ENCODE results near the gene CIDEC. TPM values are rescaled to one million over a fixed set of nuclear protein-coding genes. Genes with fewer than 3 reads are reported as not detected.

CIDEC gene
- total and polyA plus RNA-seq, 2 of the 8 experiments (the other 6 are each of a cell fraction or from before 2014, with no cell fraction given): not detected

- peaks cover 0 to 2% (median 0%) of the 10 kb centered on the region in 4 experiments; a peak in 2 of 7 replicates for H3K4me1 ChIP-seq (replicated peaks in 1 of 4; ENCODE audit: control insufficient read depth in 3 of 4, insufficient read depth in 4 of 4, low read length in 3 of 4)
- no peak for DNase-seq (ENCODE audit: low read depth in 1 of 2, low spot score in 2 of 2)
- H4K91ac ChIP-seq (replicated peaks; ENCODE audit: insufficient read length, low read length): no peak overlapping the region
- H2BK5ac ChIP-seq (ENCODE audit: low read depth, low read length): no peak overlapping the region
- H3K14ac ChIP-seq (ENCODE audit: insufficient read length): no peak overlapping the region
- H3K36me3 ChIP-seq (ENCODE audit: control insufficient read depth in 2 of 4, insufficient read depth in 4 of 4, low read length in 3 of 4): no peaks in the 10 kb centered on the region
- H4K20me1 ChIP-seq (replicated peaks in 1 of 2; ENCODE audit: control insufficient read depth in 1 of 2, insufficient read depth in 2 of 2, low read length in 2 of 2): no peaks in the 10 kb centered on the region
- no peak overlapping the region for H3K4me2 ChIP-seq (ENCODE audit: insufficient read depth in 1 of 2, low read depth in 2 of 2, low read length in 2 of 2)
- no peaks in the 10 kb centered on the region for H3K79me2 ChIP-seq (ENCODE audit: control insufficient read depth in 1 of 2, insufficient read depth in 2 of 2, low read length in 2 of 2)
- no peak overlapping the region for H4K5ac ChIP-seq (ENCODE audit: insufficient read length, low read depth, low read length)
- H2BK15ac ChIP-seq (ENCODE audit: low read length): 0 out of 2 replicates have a peak overlapping the region, but pooled peaks have one; percentile 16
- ChIA-PET CTCF (ENCODE audit: partially characterized antibody) (interaction anchor here (0.9 to 9.1 kb wide), 4 partner anchors 16 to 113 kb away, joined by 3 to 76 read pairs (median 3); partner anchors contain the start of gene CRELD1), POLR2A (ENCODE audit: partially characterized antibody) (no interaction called here)
- no peak overlapping the region for H2BK120ac ChIP-seq (replicated peaks; ENCODE audit: low read depth, low read length)
- peaks cover 0 to 6% of the 10 kb centered on the region in 2 experiments; a peak in 2 of 4 replicates for H3K9me3 ChIP-seq (ENCODE audit: insufficient read depth in 2 of 2, low read depth in 1 of 2, low read length in 1 of 2)
- H3K9ac ChIP-seq (replicated peaks in 1 of 4; ENCODE audit: extremely low read depth in 1 of 4, low read depth in 3 of 4, low read length in 3 of 4): no peak overlapping the region; a peak in 1 of 7 replicates
- no peak overlapping the region for H3K4ac ChIP-seq (replicated peaks; ENCODE audit: insufficient read length, low read depth, low read length)
- H3K18ac ChIP-seq (ENCODE audit: extremely low read depth, low read length): no peak overlapping the region
- no peak overlapping the region for H3K56ac ChIP-seq (replicated peaks; ENCODE audit: insufficient read length, low read depth, low read length)
- no peaks in the 10 kb centered on the region for H3K79me1 ChIP-seq (ENCODE audit: low read depth, low read length)
- H2BK12ac ChIP-seq (ENCODE audit: low read depth, low read length): no peak overlapping the region; the same call in 1 of the 2 replicates
- H2BK20ac ChIP-seq (ENCODE audit: low read length): no peak overlapping the region
- H3K23ac ChIP-seq (ENCODE audit: insufficient read length): no peak overlapping the region
- no peak overlapping the region for H2AK5ac ChIP-seq (ENCODE audit: low read depth, low read length)
- H2AFZ ChIP-seq (ENCODE audit: low read length): no peak overlapping the region
- 83% methylated on average over 7 of the region's 7 CpGs; no CpG with 5 or more reads in 1 of the 2 experiments for WGBS, 2 experiments (ENCODE audit: extremely low coverage in 1 of 2, insufficient coverage in 1 of 2, insufficient read length in 1 of 2, insufficient replicate concordance in 2 of 2, low coverage in 1 of 2, low lambda C conversion rate in 2 of 2, missing lambda C conversion rate in 1 of 2)
- no peaks in the 10 kb centered on the region for H3K23me2 ChIP-seq (ENCODE audit: low read depth, low read length)
- H3K27ac ChIP-seq (ENCODE audit: low read depth, low read length): no peak overlapping the region
- H4K8ac ChIP-seq (ENCODE audit: extremely low read depth, insufficient read depth, low read length): no peak overlapping the region
- no peak overlapping the region for H3K4me3 ChIP-seq (ENCODE audit: extremely low read depth in 1 of 4, insufficient read depth in 2 of 4, low read depth in 3 of 4, low read length in 4 of 4)
- FAIRE-seq: no peak
- peaks cover 0 to 7% (median 4%) of the 10 kb centered on the region in 4 experiments; a peak in 5 of 7 replicates for H3K27me3 ChIP-seq (replicated peaks in 1 of 4; ENCODE audit: control insufficient read depth in 3 of 4, extremely low read depth in 1 of 4, insufficient read depth in 3 of 4, low read length in 3 of 4)
- TF ChIP-seq SP4 (IDR thresholded peaks at IDR 0.05; ENCODE audit: low read length) (no peak), JUN (IDR thresholded peaks at IDR 0.05; ENCODE audit: low read depth, low read length) (no peak), CHD2 (IDR thresholded peaks at IDR 0.05; ENCODE audit: low read length) (no peak), SAP30 (IDR thresholded peaks at IDR 0.05; ENCODE audit: insufficient read depth, insufficient replicate concordance, low read length) (no peak), SRF (IDR thresholded peaks at IDR 0.05; ENCODE audit: low read depth, low read length) (no peak), JUND (IDR thresholded peaks at IDR 0.05; ENCODE audit: low read length) (no peak), TAF7 (optimal IDR thresholded peaks at IDR 0.05; ENCODE audit: borderline replicate concordance, low read depth, low read length) (no peak), SIX5 (IDR thresholded peaks at IDR 0.05; ENCODE audit: low read depth, low read length) (no peak), TAF1 (IDR thresholded peaks at IDR 0.05; ENCODE audit: low read depth, low read length) (no peak), ZNF274 (IDR thresholded peaks at IDR 0.05; ENCODE audit: borderline replicate concordance, extremely low read depth, low read length) (no peak), HDAC6 (IDR thresholded peaks at IDR 0.05; ENCODE audit: low read depth, low read length) (no peak)
- TF ChIP-seq, protein P1, sequence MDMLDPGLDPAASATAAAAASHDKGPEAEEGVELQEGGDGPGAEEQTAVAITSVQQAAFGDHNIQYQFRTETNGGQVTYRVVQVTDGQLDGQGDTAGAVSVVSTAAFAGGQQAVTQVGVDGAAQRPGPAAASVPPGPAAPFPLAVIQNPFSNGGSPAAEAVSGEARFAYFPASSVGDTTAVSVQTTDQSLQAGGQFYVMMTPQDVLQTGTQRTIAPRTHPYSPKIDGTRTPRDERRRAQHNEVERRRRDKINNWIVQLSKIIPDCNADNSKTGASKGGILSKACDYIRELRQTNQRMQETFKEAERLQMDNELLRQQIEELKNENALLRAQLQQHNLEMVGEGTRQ (IDR thresholded peaks at IDR 0.05; ENCODE audit: low read length): no peak
Measured at GRCh38 chr3:9909221-9910013, 29.4 kb upstream of the CIDEC start.

Data from H1 (cell line).